Liver (tissue), 9 donors: ENCODE results near the gene RGCC. TPM values are rescaled to one million over a fixed set of nuclear protein-coding genes. Genes with fewer than 3 reads are reported as not detected.

Source experiments
- DNase-seq: peaks from one replicate; pipeline ENCODE4 v3.0.0-alpha.2; 2017; ENCODE audit warnings: low spot score
- H3K27ac ChIP-seq, 2 donors: one replicate each; pipeline ENCODE4 v1.7.0; 2013; ENCODE audit warnings: inconsistent platforms in 2 of 2, low read length in 2 of 2, control low read depth in 1 of 2, low read depth in 1 of 2, mild to moderate bottlenecking in 1 of 2
- H3K27me3 ChIP-seq, 4 donors: one replicate each; pipeline versions ENCODE4 v1.6.1 to v1.7.0; 2013; ENCODE audit warnings: low read length in 3 of 4, inconsistent platforms in 1 of 4, mild to moderate bottlenecking in 1 of 4, moderate library complexity in 1 of 4; ENCODE audit not compliant: control insufficient read depth in 4 of 4, insufficient read depth in 4 of 4
- H3K36me3 ChIP-seq, 4 donors: one replicate each; pipeline versions ENCODE4 v1.6.1 to v1.7.0; 2013; ENCODE audit warnings: low read length in 3 of 4, mild to moderate bottlenecking in 3 of 4, low read depth in 1 of 4, moderate library complexity in 1 of 4; ENCODE audit not compliant: control insufficient read depth in 4 of 4, insufficient read depth in 3 of 4
- H3K4me1 ChIP-seq, 4 donors: one replicate each; pipeline versions ENCODE4 v1.6.1 to v1.7.0; 2013; ENCODE audit warnings: low read length in 3 of 4, mild to moderate bottlenecking in 3 of 4, moderate library complexity in 1 of 4; ENCODE audit not compliant: control insufficient read depth in 4 of 4, insufficient read depth in 4 of 4
- H3K4me3 ChIP-seq, 3 donors: one replicate each; pipeline versions ENCODE4 v1.6.1 to v1.7.0; 2013; ENCODE audit warnings: low read length in 3 of 3, control low read depth in 1 of 3, low read depth in 1 of 3, mild to moderate bottlenecking in 1 of 3
- H3K9ac ChIP-seq, 2 donors: one replicate each; pipeline ENCODE4 v1.7.0; 2013; ENCODE audit warnings: low read length in 2 of 2, mild to moderate bottlenecking in 2 of 2, moderate library complexity in 2 of 2, control low read depth in 1 of 2, low read depth in 1 of 2
- H3K9me3 ChIP-seq, 4 donors: one replicate each; pipeline versions ENCODE4 v1.6.1 to v1.7.0; 2013; ENCODE audit warnings: low read length in 3 of 4; ENCODE audit not compliant: control insufficient read depth in 4 of 4
- ATF3 ChIP-seq: IDR thresholded peaks from 2 replicates; pipeline ENCODE4 v1.6.1; 2016; ENCODE audit warnings: antibody characterized with exemption
- CTCF ChIP-seq: fragments of 150-350 bp; IDR thresholded peaks from 2 replicates; pipeline ENCODE4 v1.5.1; 2017; ENCODE audit warnings: improper control_type of control experiment, low read depth, low read length; ENCODE audit not compliant: missing input control
- EGR1 ChIP-seq, 2 donors: IDR thresholded peaks; 2 replicates each; pipeline ENCODE4 v1.6.1; 2016 to 2018; ENCODE audit warnings: antibody characterized with exemption in 2 of 2, low read depth in 2 of 2
- HNF4G ChIP-seq: IDR thresholded peaks from 2 replicates; pipeline ENCODE4 v1.6.1; 2016; ENCODE audit warnings: antibody characterized with exemption
- JUND ChIP-seq, 2 donors: IDR thresholded peaks; 2 replicates each; pipeline ENCODE4 v1.6.1; 2016; ENCODE audit warnings: antibody characterized with exemption in 2 of 2
- RXRA ChIP-seq, 2 donors: IDR thresholded peaks; 2 replicates each; pipeline ENCODE4 v1.6.1; 2017 to 2018; ENCODE audit warnings: antibody characterized with exemption in 2 of 2, mild to moderate bottlenecking in 1 of 2
- TAF1 ChIP-seq: conservative IDR thresholded peaks from 2 replicates; pipeline ENCODE4 v1.6.1; 2016; ENCODE audit warnings: antibody characterized with exemption, mild to moderate bottlenecking
- ZBTB33 ChIP-seq: IDR thresholded peaks from 2 replicates; pipeline ENCODE4 v1.6.1; 2016; ENCODE audit warnings: antibody characterized with exemption
- WGBS: extraction: QIAGEN DNeasy Blood & Tissue Kit; methylation state at CpG from one replicate; pipeline ENCODE4 v1.1.7; 2013; 5-methylcytosine and 5-hydroxymethylcytosine counted together
- polyA plus RNA-seq, 2 donors: library from polyadenylated mRNA; stranded (reverse) in 1 of 2; unstranded in 1 of 2; fragments of 200-250 nt in 1 of 2; fragments of >200 nt in 1 of 2; fragmentation: Nextera tagmentation in 1 of 2; extraction: Ambion mirVana in 1 of 2; gene quantifications; one replicate each; pipeline versions ENCODE4 v1.2.1 to v1.2.3, GENCODE V29; 2013 to 2015
- total RNA-seq, 2 donors: library from RNA; depleted of rRNA; stranded (reverse); fragments of >200 nt; gene quantifications; one replicate each; pipeline ENCODE4 v1.2.3, GENCODE V29; 2014
- donor health status: healthy.
- donor health status: healthy.
- donor health status: healthy.
- donor health status: healthy.
- donor health status: healthy.

RGCC gene
- total and polyA plus RNA-seq, 4 donors, result 0.59 to 96.7 (median 1.3) TPM

- TF ChIP-seq ZBTB33 (no peak), HNF4G (no peak), ATF3 (no peak), RXRA (IDR thresholded peaks at IDR 0.05) (no peak), CTCF (no peak), TAF1 (no peak)
These were observed 338 bp downstream of the RGCC start (continued) for GRCh38 chr13:41457589-41458186.

GRCh38 chr13:41458187-41458760, 924 bp downstream of the RGCC start:
- Histone ChIP-seq H3K4me3 (peak overlapping the region; percentile 42 to 63 (median 54)), H3K27me3 (no peaks in the 10 kb centered on the region), H3K4me1 (peaks cover 8 to 16% (median 10%) of the 10 kb centered on the region in 4 donors), H3K9me3 (peaks cover 0 to 4% (median 0%) of the 10 kb centered on the region in 4 donors), H3K9ac (peak overlapping the region in 1 of 2 donors; percentile 59), H3K36me3 (no peaks in the 10 kb centered on the region), H3K27ac (no peak overlapping the region)
- peak; percentile 76 for DNase-seq
- WGBS, result 2% methylated on average over 50 of the region's 50 CpGs
- TF ChIP-seq ZBTB33 (no peak), JUND (IDR thresholded peaks at IDR 0.05) (no peak), EGR1 (IDR thresholded peaks at IDR 0.05; ENCODE audit: low read depth in 2 of 2) (no peak), CTCF (no peak)
